Fibroblast of gingiva (primary cell): ENCODE measurements around the gene COL6A5.
A peak's percentile ranks its signal among the peaks of the same experiment; 100 is the strongest.
"Not testable (repeated sequence)": the region's sequence is repeated elsewhere in the genome, so short reads cannot be mapped to it uniquely, and the experiment has no call there.

Experiments used
- DNase-seq: peaks from one replicate; pipeline ENCODE4 v3.0.0-alpha.2; 2011; ENCODE audit warnings: low read depth

The COL6A5 gene

DNA sequence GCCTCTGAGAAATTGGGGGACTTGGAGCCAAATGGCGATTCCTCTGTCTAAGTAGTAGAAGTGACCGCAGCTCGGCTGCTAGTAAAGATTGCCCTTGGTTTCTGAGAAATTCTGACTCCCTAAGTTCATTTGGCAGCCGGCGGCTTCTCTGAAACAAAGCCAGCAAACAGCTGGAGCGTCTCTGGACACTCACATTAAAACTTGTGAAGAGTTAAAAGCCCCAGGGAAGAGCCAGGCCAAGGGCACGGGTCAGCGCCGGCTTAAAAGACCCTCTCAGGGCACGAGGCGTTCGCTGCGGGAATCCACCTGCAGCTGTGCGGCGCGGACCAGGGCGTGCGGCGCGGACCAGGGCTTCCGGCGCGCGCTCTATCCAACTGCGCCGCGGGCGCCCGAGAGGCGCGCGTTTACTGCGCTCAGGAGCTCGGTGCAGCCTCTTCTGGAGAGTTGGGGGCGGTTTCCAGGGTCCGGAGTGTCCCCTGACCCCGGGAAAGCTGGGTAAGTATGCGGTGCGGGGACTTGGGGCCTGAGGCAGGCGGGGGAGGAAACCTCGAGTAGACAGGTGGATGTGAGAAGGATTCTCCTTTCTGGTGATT, at the start of gene COL6A5:
COL6A5 (plus strand) TSS at position 186 of the 593 bp plus-strand sequence. CDS start 27,967 bp downstream, outside the sequence.
- no peak for DNase-seq

DNA sequence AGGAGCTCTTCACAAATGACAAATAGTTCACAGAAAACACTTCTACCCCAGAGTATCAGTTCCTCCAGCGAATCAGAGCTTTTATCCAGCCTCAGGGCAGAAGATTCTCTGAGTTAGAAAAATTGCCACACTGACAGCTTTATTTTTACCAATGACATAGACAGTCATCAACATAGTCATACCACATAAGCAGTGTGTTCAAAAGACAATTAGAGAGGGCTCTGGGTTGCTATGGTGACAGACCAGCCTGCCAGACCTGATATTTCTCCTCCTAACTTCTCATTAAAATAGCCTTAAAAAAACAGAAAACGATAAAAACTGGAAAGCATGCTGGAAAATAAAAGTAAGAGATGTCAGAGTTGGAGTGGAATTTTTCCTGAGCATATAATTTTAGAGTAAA, 45.9 kb upstream of the COL6A5 start:
- no peak for DNase-seq

GRCh38 chr3:130300888-130301287, 44.6 kb upstream of the COL6A5 start:
- DNase-seq = no peak

- no peak for DNase-seq
Observed at GRCh38 chr3:130310109-130310508, 35.4 kb upstream of the COL6A5 start.

DNA sequence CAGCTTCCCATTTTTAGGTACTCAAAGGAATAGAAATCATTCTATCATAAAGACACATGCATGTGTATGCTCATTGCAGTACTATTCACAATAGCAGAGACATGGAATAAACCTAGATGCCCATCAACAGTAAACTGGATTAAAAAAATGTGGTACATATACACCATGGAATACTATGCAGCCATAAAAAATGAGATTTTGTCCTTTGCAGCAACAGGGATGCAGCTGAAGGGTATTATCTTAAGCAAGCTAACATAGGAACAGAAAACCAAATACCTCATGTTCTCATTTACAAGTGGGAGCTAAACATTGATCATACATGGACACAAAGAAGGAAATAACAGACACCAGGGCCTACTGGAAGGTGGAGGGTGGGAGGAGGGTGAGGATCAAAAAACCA, 33.1 kb upstream of the COL6A5 start:
- DNase-seq = no peak

DNA sequence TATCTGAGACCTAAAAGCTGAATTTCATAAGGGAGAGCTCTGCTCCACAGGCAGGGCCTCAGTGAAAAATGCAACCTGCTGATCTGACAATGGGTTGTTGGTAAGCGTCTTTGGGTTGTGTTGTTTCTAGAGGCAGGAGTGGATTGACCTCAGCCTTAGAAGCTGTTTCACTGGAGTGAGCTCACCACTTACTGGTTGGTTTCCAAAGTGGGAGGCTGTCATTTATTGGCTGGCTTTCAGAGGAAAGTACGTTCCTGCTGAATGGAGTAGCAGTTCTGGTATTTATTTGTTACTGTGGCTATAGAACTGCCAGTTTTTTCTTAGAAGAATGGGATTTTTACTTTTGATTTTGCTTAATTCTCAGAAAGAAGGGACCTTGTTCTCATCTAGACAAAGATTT, 29.3 kb upstream of the COL6A5 start:
- peak; percentile 59 for DNase-seq

GRCh38 chr3:130323503-130323902, 22.0 kb upstream of the COL6A5 start:
- no peak for DNase-seq

GRCh38 chr3:130340766-130341165, 4.7 kb upstream of the COL6A5 start:
- peak; percentile 67 for DNase-seq

DNA sequence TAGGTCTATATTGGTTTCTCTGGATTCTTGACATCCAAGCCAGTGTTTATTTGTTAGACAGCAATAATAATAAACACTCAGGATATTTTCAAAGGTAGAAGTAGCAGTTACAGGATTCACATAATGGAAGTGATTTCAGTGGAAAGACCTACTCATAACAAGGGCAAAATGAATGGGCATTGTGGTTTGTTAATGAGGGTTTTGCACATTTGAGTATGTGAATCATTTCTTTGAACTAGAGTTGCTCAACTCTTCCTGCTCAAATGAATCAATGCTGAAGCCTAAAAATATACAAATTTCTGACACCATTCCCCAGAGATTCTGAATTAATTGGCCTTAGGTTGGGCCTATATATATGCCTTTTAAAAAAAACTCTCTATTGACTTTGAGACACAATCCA, 4.1 kb upstream of the COL6A5 start:
- peak; percentile 70 for DNase-seq

DNA sequence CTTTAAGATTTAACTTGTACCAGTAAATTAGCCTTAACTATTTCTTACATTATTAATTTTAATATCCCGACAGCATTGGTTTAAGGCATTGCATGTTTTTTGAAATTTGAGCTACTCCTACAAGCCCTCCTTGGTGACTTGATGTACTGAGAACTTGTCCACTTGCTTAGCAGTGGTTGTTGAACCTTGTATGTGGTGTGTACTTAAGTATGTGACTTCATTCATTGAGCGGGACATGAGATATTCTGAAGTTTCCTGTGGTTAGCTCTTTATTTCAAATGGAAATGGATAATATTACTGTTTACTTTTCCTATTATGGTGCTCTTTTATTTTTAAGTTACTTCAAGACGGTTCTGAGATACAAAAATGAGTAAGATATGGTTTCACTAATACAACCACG, 3.6 kb upstream of the COL6A5 start:
- no peak for DNase-seq

DNA sequence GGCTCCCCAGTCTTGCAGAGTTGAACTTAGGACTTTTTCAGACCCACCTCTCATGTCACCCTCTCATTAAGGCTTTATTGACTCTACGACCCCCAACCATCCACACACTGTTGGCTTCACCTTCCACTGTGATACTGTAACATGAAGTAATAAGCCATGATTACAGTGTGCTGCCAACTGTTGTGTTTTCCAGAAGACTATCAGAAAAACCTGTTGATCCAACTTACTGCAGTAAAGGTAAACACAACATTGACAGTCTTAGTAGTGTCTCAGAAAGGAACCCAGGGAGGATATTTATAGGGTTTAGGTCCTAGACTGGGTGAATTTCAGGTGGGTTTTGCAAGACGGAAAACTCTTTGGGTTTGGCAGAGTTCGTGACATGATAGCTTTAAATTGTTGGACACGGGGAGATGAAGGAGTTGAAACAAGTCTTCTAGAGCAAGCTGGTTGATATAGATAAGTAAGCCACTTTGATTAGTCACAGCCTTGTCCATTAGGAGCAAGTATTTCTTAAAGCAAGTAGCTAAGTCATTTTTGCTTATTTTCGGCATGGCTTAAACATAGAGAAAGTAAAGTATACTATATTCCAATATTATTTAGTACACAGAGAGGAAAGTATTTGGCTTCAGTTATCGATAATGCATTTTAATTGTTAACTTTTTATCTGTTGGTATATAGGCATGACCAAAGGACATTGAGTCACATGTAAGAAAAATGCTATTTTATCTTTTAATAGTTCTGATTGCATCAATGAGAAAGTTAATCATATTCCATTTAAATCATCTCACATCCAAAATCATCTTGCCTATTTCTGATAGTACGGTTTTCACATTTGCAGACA, 2.4 kb upstream of the COL6A5 start:
- DNase-seq = no peak

DNA sequence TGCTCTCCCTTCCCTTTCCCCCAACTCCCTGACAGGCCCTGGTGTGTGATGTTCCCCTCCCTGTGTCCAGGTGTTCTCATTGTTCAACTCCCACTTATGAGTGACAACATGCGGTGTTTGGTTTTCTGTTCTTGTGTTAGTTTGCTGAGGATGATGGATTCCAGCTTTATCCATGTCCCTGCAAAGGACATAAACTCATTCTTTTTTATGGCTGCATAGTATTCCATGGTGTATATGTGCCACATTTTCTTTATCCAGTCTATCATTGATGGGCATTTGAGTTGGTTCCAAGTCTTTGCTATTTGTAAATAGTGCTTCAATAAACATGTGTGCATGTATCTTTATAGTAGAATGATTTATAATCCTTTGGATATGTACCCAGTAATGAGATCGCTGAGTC, 2.8 kb downstream of the COL6A5 start:
- DNase-seq = not testable (repeated sequence)

- peak; percentile 32 for DNase-seq
Observed at GRCh38 chr3:130354430-130354829, 9.0 kb downstream of the COL6A5 start.

- DNase-seq = no peak
Observed at GRCh38 chr3:130374033-130374432, 28.6 kb downstream of the COL6A5 start.

DNA sequence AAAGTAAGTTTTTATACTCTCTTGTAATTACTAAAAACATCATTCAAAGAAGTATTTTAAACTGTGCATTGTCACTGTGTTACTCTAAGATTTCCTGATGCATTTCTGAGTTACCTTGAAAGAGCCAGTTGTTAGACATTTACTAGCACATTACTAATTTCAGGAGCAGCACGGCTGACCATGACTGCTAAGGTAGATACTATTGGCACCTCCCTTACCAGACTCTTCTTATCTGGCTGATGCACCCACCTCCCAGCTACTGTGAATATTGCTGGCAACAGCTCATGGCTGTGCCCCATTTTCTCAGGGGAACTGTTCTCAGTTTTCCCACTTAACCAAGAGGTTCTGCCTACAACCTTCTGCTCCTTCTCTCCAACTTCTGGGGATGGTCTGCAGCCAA, 29.4 kb downstream of the COL6A5 start:
- DNase-seq = no peak

- no peak for DNase-seq
Observed at GRCh38 chr3:130377960-130378676, 32.6 kb downstream of the COL6A5 start.

- no peak for DNase-seq
Observed at GRCh38 chr3:130378677-130379191, 33.3 kb downstream of the COL6A5 start.

GRCh38 chr3:130379274-130379673, 33.8 kb downstream of the COL6A5 start:
- no peak for DNase-seq

DNA sequence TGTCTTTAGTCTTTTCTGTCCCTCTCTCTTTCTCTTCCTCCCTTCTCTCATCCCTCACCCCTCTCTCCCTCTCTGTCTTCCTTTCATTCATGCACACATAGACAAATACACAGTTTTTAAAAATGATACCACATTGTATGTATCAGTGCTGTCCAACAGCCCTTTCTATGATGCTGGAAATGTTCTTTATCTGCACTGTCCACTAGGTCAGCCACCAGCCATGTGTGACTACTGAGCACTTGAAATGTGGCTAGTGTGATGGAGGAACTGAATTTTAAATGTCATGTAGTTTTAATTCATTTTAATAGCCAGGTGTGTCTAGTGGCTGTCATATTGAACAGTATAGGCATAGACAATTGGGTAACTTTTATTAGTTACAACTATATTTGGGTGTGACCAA, 34.9 kb downstream of the COL6A5 start:
- no peak for DNase-seq

DNA sequence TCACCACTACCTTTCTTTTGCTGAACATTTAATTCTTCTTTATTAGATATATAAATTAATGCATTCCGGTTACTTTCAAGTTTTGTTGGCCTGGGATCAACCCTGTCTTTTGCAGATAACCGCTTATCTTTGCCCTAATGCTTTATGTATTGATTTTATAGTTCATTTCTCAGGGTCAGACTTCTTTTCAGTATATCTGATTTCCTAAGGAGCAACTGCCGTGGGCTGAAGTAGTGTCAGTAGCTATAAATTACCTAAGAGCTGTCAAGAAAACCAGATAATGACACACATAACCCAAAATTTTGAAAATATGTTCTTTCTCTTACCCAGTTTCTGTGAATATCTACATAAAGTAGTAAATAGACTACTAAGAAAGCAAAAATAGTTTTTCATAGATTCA, 38.0 kb downstream of the COL6A5 start:
- DNase-seq = no peak

DNA sequence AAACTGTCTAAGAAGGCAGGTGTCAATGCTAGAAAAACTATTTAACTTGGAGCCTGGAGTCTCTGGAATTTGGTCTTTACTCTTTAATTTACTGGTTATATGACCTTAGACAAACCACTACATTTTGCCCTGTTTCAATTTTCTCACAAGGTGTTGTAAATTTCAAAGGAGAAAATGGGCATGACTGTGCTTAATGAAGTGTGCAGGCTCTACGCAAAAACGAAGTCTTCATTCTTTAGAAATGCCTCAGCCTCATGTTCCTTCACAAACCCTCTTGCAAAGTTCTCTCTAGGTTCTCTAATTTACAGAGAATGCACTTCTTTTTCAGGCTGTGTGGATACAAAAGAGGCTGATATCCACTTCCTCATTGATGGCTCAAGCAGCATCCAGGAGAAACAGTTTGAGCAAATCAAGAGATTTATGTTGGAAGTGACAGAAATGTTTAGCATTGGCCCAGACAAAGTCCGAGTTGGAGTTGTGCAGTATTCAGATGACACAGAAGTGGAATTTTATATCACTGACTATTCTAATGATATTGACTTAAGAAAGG, 39.1 kb downstream of the COL6A5 start:
- DNase-seq = no peak

DNA sequence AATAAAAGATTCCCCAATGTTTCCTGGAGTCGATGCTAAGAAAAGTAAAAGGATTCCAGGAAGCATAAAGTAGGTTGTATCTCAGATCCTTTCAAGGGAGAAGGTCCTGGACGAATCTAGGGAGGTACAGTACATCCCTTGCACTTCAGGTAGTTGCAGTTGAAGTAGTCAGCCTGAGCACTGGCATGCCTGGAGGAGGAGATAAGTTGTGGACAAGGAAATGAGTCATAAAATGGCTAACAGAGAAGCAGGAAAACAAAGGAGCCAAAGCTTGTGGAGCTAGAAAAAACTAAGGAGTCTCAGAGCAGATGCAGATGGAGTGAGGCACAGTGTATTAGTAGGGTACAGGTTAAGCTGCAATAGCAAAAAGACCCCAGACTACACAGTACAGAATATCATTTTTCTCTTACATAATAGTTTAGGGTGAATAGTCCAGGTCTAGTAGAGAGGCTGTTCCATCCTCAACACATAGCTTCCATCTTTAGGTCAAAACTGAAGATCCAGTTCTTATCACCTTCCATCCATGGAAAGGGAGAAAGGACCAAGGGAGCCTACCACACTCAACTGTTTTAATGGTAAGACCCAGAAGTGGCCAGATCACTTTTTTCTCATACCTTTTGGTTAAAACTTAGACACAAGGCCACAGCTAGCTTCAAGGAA, 41.3 kb downstream of the COL6A5 start:
- no peak for DNase-seq
